Activated CD4-positive, alpha-beta T cell treated with anti-CD3 and anti-CD28 coated beads for 1 hour (primary cell): Measurements from ENCODE around the gene PDE3B.
"Not testable (repeated sequence)": the region's sequence is repeated elsewhere in the genome, so short reads cannot be mapped to it uniquely, and the experiment has no call there.

Experiments
- DNase-seq: peaks from one replicate; pipeline ENCODE4 v3.0.0-alpha.2; 2020

The PDE3B gene

GRCh38 chr11:14642453-14642852, 1.2 kb upstream of the PDE3B start:
- DNase-seq: no peak

GRCh38 chr11:14642873-14643696, 519 bp upstream of the PDE3B start:
- no peak for DNase-seq

- DNase-seq: peak; percentile 24
Measured at GRCh38 chr11:14644226-14645014, 816 bp downstream of the PDE3B start.

- no peak for DNase-seq
Measured at GRCh38 chr11:14645015-14645912, 1.7 kb downstream of the PDE3B start.

- DNase-seq: no peak
Measured at GRCh38 chr11:14645985-14646900, 2.6 kb downstream of the PDE3B start.

- DNase-seq: no peak
Measured at GRCh38 chr11:14650064-14650463, 6.5 kb downstream of the PDE3B start.

- no peak for DNase-seq
Measured at GRCh38 chr11:14653090-14653489, 9.5 kb downstream of the PDE3B start.

- no peak for DNase-seq
Measured at GRCh38 chr11:14655435-14655834, 11.8 kb downstream of the PDE3B start.

- DNase-seq: no peak
Measured at GRCh38 chr11:14656536-14657457, 13.2 kb downstream of the PDE3B start.

GRCh38 chr11:14657841-14658240, 14.2 kb downstream of the PDE3B start:
- no peak for DNase-seq

- DNase-seq: not testable (repeated sequence)
Measured at GRCh38 chr11:14664926-14665325, 21.3 kb downstream of the PDE3B start.

- DNase-seq: not testable (repeated sequence)
Measured at GRCh38 chr11:14667329-14667728, 23.7 kb downstream of the PDE3B start.

GRCh38 chr11:14668731-14669301, 25.2 kb downstream of the PDE3B start:
- no peak for DNase-seq

- no peak for DNase-seq
Measured at GRCh38 chr11:14669499-14669898, 25.9 kb downstream of the PDE3B start.

GRCh38 chr11:14669958-14670357, 26.4 kb downstream of the PDE3B start:
- no peak for DNase-seq

- DNase-seq: no peak
Measured at GRCh38 chr11:14672635-14673034, 29.0 kb downstream of the PDE3B start.

- no peak for DNase-seq
Measured at GRCh38 chr11:14673421-14673820, 29.8 kb downstream of the PDE3B start.

- no peak for DNase-seq
Measured at GRCh38 chr11:14673824-14674405, 30.3 kb downstream of the PDE3B start.

- no peak for DNase-seq
Measured at GRCh38 chr11:14676068-14676467, 32.5 kb downstream of the PDE3B start.

- no peak for DNase-seq
Measured at GRCh38 chr11:14677146-14677545, 33.5 kb downstream of the PDE3B start.
